GM21737 (cell line): Measurements from ENCODE around the gene DMC1.

ENCODE experiments used
- ATAC-seq: cut with Tn5 transposase; IDR thresholded peaks from one replicate; pipeline ENCODE4 v1.9.1; 2021; ENCODE audit warnings: mild to moderate bottlenecking, moderate library complexity; ENCODE audit not compliant: unreplicated experiment

DMC1 gene

DNA sequence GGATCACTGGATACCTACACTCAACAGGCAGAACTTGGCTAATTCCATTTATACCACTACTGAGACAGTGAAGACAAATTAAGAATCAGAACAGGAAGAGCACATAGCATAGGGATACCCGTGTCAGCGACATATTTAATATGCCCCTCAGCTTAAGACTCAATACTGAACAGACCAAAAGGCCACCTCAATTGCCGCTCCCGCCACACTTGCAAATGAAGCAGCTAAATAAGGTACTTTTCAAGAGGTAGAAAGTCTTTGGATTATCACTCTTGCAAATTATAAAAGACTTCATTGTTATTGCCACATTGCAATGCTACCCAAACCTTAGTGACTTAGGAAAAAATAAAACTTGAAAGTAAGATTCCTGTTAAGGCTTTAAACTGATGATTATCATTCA, 67.0 kb downstream of the DMC1 start:
- ATAC-seq = no peak

DNA sequence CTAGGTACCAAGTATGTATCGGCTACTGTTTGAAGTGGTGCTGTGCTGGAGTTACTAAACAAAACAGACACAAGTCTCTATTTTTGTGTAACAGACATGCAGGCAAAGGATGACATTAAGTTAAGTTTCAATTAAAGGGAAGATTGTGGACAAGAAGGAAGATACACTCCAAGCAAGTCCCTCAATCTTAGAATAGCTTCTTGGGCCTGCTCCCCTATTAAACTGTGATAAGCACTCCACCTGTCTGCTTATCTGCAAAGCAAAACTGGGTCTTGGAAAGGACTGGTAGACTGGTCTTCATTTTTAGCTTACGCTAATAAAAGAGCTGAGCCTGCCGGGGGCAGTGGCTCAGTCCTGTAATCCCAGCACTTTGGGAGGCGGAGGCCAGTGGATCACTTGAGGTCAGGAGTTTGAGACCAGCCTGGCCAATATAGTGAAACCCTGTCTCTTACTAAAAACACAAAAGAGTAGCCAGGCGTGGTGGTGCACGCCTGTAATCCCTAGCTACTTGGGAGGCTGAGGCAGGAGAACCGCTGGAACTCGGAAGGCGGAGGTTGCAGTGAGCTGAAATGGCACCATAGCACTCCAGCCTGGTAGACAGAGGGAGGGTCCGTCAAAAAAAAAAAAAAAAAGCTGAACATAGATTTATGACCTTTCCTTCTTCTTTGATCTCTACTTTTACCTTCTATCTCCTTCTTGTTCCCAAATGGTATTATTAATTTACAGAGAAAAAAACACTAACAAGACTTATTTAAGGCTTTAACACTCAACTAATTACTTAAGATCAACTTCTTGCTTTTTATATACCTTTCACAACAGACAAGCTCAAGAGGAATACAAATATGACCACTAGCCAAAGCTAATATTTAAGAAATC, 67.9 kb downstream of the DMC1 start:
- no peak for ATAC-seq

DNA sequence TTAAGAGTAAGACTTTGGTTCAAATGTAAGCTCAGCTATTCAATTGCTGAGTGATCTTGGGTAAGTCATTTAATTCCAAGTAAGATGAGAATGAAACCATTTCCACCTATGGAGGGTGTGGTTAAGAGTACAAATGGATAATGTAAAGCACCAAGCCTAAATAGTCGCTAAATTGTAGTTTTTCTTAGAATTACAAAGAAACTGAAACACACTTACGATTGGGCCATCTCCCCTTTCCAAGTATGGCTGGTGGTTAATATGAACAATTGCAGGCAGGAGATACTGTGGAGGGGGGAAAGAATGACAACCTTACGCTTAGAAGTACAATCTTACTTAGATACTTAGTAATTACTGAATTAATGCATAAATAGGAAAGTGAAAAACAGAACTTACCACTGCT, 72.1 kb downstream of the DMC1 start:
- no peak for ATAC-seq

DNA sequence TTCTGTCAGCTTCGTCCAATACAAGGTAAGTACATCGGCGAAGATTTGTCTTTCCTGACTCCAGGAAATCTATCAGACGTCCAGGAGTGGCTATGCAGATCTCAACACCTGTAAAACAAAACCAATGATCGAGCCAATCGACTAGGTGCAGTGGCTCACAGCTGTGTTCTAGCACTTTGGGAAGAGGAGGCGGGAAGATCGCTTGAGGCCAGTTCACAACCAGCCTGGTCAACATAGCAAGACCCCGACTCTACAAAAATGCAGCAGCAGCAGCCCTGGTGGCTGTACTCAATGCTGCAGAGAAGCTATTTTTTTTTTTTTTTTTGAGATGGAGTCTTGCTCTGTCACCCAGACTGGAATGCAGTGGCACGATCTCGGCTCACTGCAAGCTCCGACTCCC, 75.0 kb downstream of the DMC1 start:
- ATAC-seq = no peak

DNA sequence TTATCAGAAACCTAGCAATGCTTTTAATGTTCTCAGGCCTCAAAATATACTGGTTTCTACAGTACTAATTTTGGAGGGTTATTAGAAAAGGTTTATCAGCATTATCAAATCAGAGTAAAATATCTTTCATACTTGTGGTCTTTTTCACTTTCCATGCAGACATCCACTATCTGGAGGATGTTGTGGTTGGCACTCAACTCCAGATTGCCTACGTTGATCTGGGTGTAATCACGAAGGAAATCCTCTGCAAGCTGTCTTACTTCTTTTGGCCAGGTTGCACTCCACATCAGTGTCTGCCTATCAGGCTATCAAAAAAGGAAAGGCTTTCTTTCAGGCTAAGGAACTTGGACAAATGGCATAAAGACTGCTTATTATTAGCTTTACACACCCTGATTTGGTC, 75.5 kb downstream of the DMC1 start:
- ATAC-seq = no peak

DNA sequence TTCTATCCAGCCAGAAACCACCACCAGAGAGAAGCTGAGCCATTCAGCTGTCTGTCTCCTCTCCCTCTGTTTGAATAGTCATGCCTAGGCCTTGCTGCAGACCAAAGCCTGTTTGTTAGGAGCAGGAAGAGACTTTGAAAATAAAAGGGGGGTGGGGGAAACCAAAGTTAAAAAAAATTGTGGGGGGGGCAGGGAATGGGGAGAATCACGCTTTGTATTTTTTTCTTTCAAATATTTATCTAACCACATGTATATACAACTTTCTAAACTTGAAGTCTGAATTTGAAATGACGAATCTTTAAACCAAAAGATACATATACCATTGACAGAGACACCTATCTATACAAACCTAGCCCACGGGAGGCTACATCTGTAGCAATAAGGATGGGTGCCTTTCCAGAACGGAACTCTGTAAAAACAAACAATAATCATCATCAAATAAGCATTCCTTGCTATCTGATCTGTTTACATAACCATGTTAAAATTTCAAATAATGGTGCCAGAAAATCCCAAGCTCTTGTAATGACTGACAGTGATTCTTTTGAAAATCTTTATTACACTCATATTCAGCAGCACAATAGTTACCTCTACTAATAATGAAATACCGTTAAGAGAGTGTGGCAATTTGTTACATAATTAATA, 78.2 kb downstream of the DMC1 start:
- no peak for ATAC-seq

DNA sequence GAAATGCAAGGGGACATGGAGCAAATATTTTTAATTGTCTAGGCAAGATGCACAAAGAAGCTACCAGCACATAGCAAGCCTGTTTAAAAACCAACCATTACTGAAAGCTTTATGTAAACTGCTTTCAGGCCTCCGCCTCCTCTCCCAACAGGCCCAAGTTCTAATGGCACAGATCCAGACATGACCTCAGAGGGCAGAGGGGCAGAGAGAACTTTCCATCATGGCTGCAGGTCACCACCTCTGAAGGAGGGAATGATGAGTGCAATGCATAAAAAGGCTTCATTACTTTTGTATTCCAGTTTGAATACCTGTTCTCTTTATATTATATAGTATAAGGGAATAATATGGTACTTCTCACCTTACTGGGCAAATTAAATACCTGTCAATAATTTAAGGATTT, 79.1 kb downstream of the DMC1 start:
- no peak for ATAC-seq

DNA sequence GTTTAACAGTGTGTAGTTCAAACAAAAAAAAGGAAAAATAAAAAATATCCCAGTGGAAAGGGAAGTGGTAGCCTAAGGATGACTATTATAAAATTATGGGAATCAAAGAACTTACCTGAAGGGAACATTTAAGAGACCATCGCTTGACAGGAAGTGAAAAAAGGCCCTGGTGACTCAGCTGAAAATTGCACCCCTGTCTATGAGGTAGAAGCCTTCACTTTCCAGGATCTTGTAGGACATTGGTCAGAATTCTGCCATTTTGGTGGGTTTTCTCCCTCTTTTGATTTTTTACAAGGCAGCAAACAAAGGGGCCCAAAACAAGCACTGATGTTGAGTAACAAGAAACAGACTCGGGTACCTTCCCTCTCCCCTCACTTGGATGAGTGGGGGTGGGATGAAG, 79.5 kb downstream of the DMC1 start:
- no peak for ATAC-seq

DNA sequence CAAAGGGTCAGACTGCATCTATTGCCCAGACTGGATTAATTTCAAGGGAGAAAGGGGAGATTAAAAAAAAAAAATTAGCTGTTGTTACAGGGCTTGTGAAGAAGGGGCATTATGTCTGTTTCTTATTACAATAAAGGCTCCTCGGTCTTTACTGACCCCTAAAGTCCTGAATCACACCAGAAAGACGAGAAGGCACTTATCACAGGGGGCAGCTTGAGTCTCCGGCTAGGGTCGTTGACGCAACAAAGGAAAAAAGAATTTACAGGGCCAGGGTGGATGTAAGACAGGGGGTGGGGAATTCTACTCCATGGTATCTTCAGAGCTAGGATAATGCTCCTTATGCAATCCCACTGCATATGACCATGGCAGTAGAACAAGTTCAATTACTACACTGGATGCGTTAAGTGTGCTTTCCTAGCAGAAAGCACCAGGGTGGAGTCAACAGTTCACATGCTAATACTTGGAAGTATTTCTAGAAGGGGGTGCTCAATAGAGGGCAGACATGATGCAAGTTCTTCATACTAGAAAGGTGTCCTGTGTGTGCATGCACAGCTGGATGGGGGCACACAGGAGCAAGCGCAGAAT, 80.3 kb downstream of the DMC1 start:
- no peak for ATAC-seq

DNA sequence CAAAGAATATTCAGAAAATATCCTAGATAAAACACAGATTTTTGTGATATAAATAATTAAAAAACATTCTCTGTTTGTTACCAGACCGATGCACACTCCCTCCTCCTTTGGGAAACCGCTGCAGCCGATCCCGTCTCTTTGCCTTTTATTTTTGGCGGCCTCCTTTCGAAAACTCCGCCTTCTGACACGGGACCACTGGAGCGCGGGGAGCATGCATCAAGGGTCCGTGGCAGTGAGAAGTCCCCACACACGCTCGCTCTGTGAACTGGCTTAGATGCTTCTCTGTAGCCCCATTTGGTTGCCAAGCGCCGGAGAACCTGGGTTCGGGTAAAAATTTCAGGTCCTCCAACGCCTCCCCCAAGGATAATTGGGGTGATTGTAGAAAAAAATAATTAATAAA, 80.8 kb downstream of the DMC1 start:
- no peak for ATAC-seq

DNA sequence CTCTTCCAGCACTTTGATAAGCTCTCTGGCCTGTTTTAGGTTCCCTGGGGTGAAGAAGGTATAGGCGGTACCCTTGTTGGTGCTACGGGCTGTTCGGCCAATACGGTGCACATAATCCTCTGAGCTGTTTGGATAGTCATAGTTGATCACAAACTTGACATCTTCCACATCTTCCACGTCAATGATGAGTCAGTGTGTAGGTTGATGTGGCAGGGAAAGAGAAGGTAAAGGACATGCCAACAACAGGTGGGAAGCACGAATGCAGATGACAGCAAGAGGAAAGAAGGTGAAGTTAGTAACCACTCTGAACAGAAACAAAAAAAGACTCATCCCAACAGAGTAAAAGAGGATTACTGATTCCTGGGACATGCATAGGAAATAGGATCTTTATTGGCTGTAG, 82.0 kb downstream of the DMC1 start:
- no peak for ATAC-seq

DNA sequence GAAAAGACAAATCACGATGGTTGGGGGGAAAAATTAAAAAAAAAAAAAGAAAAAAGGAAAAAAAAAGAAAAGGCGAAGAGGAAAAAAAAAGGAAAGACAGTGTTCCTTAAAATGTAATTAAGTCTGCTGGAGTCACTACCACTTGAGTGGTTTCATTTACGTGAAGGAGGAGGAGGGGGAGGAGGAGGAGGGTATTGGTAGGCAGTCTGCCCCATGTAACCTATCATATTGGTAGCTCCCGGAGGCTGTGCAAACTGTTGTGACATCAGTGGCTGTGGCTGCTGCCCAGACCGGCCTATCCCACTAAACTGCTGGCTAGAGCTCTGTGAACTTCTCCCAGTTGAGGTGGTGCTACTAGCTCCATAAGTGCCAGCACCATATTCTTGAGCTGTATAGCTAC, 84.2 kb downstream of the DMC1 start:
- no peak for ATAC-seq

DNA sequence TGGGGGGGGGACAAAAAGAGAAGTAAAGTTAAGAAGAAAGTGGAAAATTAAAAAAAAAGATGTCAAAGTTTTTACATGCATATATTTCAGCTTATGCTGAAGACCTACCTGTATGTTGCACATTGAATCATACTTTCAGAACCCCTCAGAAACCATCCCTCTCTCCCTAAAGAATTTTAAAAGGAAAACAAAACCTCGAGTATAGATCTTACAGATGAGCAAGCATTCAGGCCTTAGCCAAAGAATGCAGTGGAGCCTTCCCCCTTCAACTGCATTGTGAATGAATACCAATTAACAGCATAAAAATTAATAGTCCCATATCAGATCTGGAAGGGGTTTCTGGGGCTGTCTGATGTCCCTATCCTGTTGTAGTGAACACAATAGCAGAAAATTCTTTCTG, 85.7 kb downstream of the DMC1 start:
- ATAC-seq = no peak

DNA sequence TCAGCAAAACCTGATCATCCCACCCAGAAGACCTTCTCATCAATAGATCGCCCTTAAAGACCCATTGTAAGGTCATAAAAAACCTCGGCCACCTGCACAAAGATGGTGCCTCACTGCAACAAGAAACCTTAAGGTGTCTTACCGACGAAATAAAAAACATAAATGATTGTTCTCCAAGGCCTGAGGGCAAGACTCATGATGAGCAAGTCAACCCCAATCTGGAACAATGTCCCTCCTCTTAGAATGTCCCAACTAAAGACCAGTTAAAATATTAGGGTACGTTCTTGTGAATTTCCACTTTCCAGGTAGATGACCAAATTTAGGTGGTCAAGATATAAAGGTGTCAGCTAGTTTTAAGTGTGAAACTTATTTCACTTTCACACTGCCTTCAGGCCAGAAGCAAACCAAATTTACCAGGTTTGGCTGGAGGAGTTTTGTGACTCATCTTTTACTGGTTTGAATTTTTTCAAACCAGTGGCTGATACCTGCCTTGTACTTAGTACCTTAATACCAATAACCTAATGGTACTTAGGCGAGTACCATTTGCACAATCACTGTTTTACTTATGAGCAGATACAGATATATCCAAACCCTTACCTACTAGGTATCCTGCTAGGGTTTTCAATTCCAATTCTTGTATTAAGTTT, 87.2 kb downstream of the DMC1 start:
- ATAC-seq = no peak

DNA sequence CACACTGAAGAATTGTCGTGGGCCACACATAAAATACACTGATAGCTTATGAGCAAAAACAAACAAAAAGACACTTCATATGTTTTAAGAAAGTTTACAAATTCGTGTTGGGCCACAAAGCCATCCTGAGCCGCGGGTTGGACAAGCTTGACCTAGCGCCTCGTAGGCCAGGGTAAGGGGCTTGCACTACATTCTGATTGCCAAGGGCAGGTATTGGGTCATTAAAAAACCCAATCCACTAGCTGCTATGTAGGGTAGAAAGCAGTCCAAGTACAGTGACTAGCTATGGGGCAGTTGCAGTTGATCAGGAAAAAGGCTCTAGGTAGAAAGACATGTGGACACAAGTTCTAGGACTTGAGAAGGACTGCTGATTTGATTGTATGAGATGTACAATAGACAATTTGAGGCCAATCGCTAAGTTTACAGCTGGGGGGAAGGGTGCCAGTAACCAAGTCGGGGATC, 88.1 kb downstream of the DMC1 start:
- ATAC-seq = no peak

DNA sequence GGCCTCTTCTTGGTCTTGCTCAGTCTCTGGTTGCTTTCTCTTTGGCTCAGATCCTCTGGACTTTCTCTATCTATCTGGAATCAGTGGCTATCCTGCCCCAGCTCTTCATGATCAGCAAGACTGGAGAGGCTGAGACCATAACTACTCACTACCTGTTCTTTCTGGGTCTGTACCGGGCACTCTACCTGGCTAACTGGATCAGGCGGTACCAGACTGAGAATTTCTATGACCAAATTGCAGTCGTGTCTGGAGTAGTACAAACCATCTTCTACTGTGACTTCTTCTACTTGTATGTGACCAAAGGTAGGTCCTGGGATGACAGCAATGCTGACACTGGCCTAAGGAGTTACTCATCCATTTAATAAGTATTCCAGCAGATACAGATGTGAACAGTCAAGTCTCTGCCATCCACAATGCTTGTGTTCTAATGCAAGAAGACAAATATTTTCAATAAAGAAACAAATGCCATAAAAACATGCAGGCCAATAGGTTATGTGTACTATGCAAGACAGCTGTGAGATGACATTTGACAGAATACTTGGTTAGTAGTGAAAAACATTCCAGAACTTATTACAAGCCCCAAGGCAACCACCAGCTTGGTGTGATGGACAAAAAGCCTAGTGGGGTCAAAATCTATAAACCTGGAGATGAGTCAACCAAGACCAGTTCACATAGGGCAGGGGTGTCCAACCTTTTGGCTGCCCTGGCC, 88.7 kb downstream of the DMC1 start:
- ATAC-seq = no peak

DNA sequence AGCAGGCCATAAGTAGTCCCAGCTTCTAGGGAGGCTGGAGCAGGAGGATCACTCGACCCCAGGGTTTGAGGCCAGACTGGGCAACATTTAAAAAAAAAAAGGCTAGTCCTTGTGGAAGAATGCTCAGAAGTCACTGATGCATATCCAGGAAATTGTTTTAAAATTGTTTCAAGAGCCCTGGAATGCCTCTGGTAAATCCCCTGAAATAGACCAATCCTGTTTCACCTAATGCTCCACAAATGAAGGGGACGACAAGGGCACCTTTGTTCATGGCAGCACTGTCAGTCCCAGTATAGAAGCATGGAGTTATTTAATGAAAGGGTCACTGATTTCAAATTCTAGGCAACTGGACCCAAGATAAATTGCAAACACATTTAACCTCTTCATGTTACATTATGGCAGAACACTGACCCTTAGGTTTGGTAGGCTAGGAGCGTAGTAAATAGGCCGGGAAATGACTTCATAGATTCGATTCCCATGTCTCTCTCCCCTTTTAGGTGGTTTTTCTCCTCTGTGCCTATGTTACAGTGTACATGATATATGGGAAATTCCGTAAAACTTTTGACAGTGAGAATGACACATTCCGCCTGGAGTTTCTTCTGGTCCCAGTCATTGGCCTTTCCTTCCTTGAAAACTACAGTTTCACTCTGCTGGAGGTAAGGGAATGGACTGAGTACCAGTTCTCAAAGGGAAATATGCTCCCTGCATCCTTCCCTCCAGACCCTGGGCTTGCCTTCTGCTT, 90.7 kb downstream of the DMC1 start:
- no peak for ATAC-seq

DNA sequence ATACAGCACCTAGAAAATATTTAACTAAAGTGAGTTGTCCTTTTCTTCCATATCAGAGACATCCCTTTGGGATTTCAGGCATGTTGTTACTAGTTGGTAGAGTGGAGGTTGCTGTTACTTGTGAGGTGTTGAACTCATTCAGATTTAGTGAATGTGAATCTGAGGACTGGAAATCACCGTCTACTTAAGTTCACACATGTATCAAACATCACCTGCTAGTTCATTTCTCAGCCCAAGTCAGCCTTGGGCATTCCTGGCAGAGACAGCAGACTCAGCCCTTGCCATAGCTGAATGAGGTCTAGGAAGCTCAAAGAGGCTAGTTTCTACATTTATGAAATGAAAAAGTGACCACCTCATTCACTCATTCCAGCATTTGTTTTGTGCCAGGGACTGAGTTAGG, 92.4 kb downstream of the DMC1 start:
- no peak for ATAC-seq

DNA sequence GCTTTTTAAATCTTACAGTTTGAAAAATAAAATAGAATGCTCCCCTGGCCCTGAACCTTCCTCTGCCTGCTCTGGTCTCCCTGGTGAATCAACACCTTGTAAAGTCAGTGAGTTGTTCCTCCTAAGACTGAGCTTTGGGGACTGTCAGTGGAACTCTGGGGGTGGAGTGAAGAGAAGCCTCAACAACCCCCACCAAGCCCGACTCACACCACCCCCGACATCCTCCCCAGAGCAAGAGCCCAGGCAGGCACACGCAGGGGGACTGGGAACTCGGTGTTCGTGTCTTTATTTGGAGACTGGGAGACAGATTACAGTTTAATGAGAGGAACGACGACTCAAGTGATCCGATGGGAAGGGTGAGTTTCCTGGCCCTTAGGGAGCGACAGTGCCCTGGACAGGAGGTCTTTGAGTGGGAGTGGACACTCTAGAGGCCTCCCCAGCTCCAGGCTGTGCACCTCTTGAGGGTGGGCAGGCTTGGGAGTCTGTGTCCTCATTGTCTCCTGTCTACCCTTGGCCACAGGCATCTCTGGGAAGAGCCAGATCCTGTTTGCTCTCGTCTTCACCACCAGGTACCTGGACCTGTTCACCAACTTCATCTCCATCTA, 95.9 kb downstream of the DMC1 start:
- ATAC-seq = no peak

DNA sequence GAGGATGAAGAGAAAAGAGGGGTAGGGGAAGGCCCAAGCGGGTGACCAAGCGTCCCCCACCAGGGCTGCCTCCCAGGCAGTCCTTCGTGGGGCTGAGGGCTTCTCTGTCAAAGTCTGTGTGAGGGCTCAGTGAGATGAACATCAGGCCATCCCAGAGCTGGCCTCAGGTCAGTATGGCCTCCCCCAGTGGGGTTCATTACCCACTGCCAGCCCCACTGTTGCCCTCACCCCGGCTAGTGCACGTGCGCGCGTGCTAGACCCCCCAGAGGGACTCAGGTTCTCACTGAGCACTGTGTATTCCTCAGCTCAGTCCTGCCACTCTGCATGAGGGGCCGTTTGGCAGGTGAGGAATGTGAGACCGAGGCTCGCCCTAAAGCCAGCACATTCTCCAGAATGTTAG, 98.7 kb downstream of the DMC1 start:
- ATAC-seq = no peak
